Measurements from ENCODE around the gene MRPS25.

MRPS25 gene

DNA sequence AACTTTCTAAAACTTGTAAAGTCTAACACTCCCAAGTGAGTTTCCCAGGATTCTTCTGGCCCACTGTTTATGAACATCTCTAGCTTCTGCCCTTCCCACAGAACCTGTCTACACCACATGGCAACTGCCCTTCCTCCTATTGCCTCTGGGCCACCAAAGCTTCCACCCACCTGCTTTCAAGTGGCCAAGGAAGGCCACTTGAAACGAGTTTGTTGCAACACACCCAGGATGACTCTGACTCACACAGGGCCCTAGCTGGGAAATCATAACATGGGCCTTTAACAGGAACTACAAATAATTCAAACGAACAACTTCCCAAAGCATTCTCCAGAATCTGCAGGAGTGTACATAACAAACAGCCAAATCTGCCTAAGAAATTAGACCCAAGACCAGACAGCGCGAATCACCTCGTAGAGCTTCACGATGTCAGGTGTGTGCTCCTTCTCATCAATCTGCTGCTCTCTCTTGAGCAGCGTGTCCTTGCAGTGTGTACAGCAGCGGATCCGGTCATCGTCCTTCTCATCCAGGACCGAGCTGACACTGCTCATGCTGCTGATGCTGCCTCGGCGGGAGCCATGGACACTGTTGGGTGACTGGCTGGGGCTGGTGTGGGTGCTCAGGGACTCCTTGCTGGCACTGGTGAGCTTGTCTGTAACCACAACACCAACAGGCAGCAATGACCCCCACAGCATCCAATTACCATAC, 17.0 kb upstream of the MRPS25 start:
- no peak for DNase-seq

DNA sequence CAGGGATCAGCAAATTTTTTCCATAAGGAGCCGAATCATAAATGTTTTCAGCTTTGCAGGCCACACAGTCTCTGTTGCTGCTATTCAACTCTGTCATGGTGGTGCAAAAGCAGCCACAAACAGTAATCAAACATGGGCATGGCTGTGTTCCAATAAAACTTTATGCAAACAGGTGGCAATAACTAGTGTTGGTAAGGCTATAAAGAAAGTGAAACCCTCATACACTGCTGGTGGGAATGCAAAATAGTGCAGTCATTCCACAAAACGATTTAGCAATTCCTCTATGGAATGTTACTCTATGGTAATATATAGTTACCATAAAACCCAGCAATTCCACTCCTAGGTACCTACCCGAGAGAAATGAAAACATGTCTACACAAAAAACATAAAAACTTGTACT, 14.0 kb upstream of the MRPS25 start:
- DNase-seq, result no peak

DNA sequence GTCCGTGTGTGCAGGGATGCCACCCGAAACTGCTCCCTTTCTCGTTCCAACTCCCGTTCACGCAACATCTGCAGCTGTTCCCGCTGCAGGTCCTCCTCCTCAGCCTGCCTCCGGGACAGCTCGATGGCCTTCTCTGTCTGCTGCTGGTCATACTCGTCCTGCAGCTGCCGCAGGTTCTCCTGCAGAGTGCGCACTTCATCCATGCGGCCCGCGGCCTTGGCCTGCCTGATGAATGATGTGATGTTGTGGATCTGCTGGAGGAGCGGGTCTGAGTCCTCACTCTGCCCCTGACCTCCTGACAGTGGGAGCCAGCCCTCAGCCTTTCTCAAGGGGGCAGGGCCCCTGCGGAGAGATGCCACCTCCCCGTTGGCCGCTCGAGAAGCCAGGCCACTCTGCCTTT, 9.4 kb upstream of the MRPS25 start:
- DNase-seq, result no peak

DNA sequence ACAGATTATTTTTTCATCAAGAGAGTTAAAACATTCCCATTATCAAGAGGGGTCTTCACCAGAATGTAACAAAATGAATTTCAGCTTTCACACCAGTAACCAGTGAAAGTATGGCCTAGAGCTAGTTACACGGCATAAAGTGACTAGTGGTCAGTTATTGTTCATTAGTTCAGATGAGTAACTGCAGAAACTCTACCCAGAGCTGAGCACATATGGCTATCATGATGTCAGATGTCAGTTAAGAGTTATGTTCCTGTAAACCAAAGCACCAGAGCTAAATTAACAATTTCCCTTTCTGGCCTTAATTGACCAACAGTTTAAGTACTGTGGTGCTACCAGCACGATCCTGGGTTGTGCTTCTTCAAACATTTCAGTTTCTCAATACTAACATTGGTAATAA, 6.6 kb upstream of the MRPS25 start:
- DNase-seq, result no peak

- no peak for DNase-seq
These were observed 4.3 kb upstream of the MRPS25 start for GRCh38 chr3:15069441-15069840.

DNA sequence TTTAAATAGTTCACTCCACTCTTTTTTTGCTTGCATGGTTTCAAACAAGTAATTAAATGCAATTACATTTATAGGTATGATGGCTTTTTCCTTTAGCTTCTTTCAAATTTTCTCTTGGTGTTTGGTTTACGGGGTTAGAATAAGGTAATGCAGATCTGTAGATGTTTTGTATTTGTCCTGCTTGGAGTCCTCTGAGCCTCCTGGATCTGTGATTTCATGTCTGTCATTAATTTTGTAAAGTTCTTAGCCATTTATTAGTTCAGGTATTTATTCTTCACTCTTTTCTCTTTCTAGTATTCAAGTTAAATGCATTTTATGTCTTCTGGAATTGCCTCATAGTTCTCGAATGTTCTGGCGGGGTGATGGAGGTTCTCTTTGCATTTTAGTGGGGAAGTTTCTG, 1.4 kb upstream of the MRPS25 start:
- DNase-seq, result no peak

DNA sequence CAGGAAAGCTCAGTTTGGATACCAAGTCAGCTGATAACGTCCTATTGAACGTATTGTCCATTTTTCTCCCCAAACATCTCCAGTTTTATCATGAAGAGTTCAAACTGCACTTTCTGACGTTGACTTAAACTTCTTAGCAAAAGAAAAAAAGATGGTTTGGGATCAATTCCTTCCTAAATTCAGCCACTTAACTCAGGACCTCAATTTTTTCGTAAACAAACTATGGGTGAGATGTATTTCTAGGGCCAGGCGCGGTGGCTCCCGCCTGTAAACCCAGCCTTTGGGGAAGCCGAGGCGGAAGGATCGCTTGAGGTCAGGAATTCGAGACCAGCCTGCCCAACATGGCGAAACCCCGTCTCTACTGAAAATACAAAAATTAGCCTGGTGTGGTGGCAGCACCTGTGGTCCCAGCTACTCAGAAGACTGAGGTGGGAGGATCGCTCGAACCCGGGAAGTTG, 464 bp upstream of the MRPS25 start:
- no peak for DNase-seq

- DNase-seq, result no peak
These were observed 748 bp downstream of the MRPS25 start for GRCh38 chr3:15064299-15064834.

GRCh38 chr3:15063656-15064286, 1.3 kb downstream of the MRPS25 start:
- no peak for DNase-seq

- no peak for DNase-seq
These were observed 1.9 kb downstream of the MRPS25 start for GRCh38 chr3:15063238-15063637.

GRCh38 chr3:15060029-15060428, 5.1 kb downstream of the MRPS25 start:
- DNase-seq, result no peak

GRCh38 chr3:15056676-15057404, 8.3 kb downstream of the MRPS25 start:
- no peak for DNase-seq

DNA sequence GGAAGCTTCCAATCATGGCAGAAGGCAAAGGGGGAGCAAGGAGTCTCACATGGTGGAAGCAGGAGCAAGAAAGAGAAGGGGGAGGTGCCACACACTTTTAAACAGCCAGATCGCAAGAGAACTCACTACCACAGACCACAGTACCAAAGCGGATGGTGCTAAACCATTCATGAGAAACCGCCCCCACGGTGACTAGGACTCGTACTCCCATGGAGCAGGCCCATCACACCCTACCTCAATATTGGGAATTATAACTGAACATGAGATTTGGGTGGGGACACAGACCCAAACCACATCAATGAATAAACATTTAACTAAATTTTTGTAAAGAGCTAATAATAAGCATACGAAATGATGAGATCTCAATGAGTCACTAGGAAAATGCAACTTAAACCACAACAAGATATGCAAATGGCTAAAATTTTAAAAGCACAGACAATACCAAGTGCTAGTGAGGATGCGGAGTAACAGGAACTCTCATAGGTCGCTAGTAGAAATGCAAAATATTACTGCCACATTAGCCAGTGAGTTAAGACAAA, 10.0 kb downstream of the MRPS25 start:
- no peak for DNase-seq

DNA sequence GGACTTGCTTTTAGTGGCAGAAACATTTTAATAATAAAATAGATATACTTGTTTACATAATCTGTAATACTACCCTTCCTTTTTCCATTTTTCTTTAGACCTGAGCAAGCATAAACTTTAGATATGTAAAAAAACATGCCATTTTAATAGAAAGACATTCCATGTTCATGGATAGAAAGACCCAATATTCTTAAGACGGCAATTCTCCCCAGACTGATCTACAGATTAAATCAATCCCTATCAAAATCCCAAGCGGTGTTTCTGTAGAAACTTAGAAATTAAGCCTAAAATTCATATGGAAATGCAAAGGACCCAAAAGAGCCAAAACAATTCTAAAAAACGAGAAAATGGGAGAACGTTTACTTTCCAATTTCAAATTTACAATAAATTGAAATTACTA, 11.6 kb downstream of the MRPS25 start:
- DNase-seq, result no peak

- DNase-seq, result no peak
These were observed 12.5 kb downstream of the MRPS25 start for GRCh38 chr3:15052335-15053242.

GRCh38 chr3:15051531-15051930, 13.6 kb downstream of the MRPS25 start:
- no peak for DNase-seq

DNA sequence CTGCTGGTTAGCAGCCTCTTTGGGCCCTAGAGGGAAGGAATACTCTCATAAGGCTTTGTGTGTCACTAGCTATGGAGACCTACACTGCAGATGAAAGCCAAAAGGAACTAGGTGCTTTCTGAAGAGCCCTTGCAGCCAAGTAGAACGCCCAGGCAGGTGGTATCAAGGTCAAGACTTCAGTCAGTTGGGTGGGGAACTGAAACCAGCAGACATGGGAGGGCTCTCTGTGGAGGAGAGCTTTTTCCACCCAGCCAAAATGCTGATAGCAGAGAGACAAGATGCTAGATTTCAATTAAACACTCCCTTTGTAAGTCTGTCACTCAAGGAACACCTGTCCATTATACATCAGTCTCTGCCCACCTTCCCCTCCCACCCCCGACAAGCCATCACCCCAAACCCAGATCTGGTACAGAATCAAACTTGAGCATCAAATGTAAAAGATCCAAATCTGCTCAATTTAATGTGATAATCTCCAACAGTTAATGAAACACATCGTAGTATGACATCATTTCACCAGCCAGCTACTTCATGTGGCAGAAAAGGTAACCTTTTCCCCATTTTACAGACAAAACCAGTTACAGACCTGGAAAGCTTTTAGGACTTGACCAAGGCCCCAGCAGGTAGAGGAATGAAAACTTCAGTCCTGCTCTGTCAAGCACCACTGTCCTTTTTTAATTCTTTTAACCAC, 14.6 kb downstream of the MRPS25 start:
- no peak for DNase-seq

DNA sequence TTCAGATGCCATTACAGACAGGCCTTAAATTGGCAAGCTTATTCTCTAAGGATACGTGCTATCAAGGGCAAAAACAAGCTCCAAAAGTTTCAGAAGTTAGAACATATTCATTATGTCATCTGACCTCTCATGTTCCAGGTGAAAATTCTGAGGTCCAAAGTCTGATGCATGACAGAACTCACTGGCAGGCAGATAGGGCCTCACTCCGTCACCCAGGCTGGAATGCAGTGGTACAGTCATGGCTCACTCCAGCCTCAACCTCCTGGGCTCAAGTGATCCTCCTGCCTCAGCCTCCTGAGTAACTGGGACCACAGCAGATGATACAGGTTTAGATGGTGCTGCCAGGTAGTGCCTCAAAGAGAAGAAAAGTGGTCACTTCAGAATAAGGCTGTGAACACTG, 15.5 kb downstream of the MRPS25 start:
- DNase-seq, result no peak

GRCh38 chr3:15045667-15046066, 19.4 kb downstream of the MRPS25 start:
- DNase-seq, result no peak

DNA sequence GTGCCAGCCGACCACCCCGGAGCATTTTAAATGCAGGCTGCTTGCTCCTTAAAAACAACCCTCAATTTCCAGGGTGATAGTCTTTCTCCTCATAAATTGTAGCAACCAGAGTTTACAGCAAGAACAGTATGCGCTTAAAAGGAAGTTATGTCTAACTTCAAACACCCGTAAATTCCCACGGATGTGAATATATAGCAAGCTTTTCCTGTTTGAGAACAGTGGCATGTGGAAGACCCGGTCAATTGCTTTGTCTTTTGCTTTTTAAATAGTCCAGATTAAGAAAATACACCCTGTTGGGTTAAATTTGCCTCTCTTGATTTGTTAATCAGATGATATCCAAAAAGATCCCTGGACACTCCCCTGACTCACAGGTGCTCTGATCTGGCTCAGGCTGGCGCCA, 20.8 kb downstream of the MRPS25 start:
- no peak for DNase-seq

DNA sequence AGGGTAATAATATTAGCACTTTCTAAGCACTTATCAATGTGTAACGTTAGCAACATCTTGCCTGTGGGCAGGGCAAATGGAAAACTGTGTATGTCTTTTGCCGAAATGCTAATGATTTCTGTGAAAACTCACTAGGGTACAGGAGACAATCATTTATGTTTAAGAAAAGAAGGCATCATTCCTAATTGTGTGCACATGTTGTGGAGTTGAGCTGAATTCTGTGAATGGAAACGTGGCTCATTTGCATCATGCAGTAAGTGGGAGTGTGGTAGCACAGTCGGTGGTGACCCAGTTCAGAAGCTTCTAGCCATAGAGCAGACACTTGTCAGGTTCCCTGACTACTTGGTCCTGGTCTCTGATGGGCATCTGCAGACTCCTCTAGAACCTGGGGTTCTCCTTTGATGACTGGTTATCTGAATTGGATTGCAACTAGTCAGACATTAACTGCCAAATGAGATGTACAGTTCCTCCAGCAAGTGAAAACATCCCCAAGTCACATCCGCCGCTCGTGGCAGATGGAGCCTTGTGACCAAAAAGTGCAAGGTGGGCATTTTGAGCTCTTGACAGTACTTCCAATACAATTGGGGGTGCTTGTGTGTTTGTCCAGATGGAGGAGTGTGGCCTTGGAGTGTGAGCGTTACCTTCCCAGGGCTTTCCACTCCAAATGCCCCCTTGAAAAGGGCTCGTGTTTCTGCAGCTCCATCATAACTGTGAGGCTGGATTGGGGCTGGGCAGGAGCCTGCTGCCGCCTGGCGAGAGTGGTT, 21.5 kb downstream of the MRPS25 start:
- no peak for DNase-seq

Measured in NCI-H1694 (cell line).